Neural crest cell (in vitro differentiated cells): ENCODE results near the gene STAP1. TPM values are rescaled to one million over a fixed set of nuclear protein-coding genes. Genes with fewer than 3 reads are reported as not detected.
A peak's percentile ranks its signal among the peaks of the same experiment; 100 is the strongest.

Experiments used
- DNase-seq: peaks from one replicate; pipeline ENCODE4 v3.0.0; 2021; ENCODE audit warnings: low read depth, mixed read lengths, low spot score
- H3K27ac Mint-ChIP-seq: one replicate; pipeline ENCODE4 v1.8.0; 2021; ENCODE audit warnings: mild to moderate bottlenecking, mixed read lengths; ENCODE audit not compliant: unreplicated experiment
- H3K27me3 Mint-ChIP-seq: 2 replicates; pipeline ENCODE4 v1.8.0; 2021; ENCODE audit warnings: low read depth, mild to moderate bottlenecking, mixed read lengths
- H3K36me3 Mint-ChIP-seq: 2 replicates; pipeline ENCODE4 v1.8.0; 2021; ENCODE audit warnings: low read depth, mild to moderate bottlenecking, mixed read lengths
- H3K4me1 Mint-ChIP-seq: 2 replicates; pipeline ENCODE4 v1.8.0; 2021; ENCODE audit warnings: mixed read lengths
- H3K4me3 Mint-ChIP-seq: one replicate; pipeline ENCODE4 v1.8.0; 2021; ENCODE audit warnings: mild to moderate bottlenecking, mixed read lengths
- H3K9me3 Mint-ChIP-seq: 2 replicates; pipeline ENCODE4 v1.8.0; 2021; ENCODE audit warnings: mixed read lengths
- CTCF ChIP-seq: fragments of 200-600 bp; sonication (generic); conservative IDR thresholded peaks from 2 replicates; pipeline ENCODE4 v1.5.0; 2021; ENCODE audit warnings: antibody characterized with exemption, mild to moderate bottlenecking
- total RNA-seq: library from RNA; stranded (reverse); gene quantifications from 2 replicates; pipeline ENCODE4 v1.2.1, GENCODE V29; 2021

Gene STAP1
- total RNA-seq, 1 donor from 2014 or later, result not detected

GRCh38 chr4:67539830-67540229, 18.7 kb upstream of the STAP1 start:
- DNase-seq, result no peak
- no peak overlapping the region for H3K27ac Mint-ChIP-seq
- TF ChIP-seq CTCF, result no peak
- H3K4me3 Mint-ChIP-seq, result peak overlapping the region; percentile 16
- no peaks in the 10 kb centered on the region for H3K27me3 Mint-ChIP-seq
- peaks cover 17% of the 10 kb centered on the region for H3K36me3 Mint-ChIP-seq
- peaks cover 26% of the 10 kb centered on the region for H3K4me1 Mint-ChIP-seq
- H3K9me3 Mint-ChIP-seq, result no peaks in the 10 kb centered on the region

- no peak for TF ChIP-seq CTCF
- Mint-ChIP-seq H3K4me1 (peaks cover 34% of the 10 kb centered on the region), H3K9me3 (no peaks in the 10 kb centered on the region), H3K27me3 (no peaks in the 10 kb centered on the region), H3K36me3 (peaks cover 12% of the 10 kb centered on the region), H3K27ac (no peak overlapping the region), H3K4me3 (no peak overlapping the region)
- no peak for DNase-seq
Measured at GRCh38 chr4:67542076-67542475, 16.5 kb upstream of the STAP1 start.

GRCh38 chr4:67545199-67546003, 13.1 kb upstream of the STAP1 start, which contains the start of gene CENPC:
Gene CENPC, minus strand, starts transcription at chr4:67545503. Its CDS starts 148 bp downstream, at chr4:67545355.
- Mint-ChIP-seq H3K4me1 (peaks cover 34% of the 10 kb centered on the region), H3K36me3 (no peaks in the 10 kb centered on the region), H3K27ac (peak within 1 kb of the TSS; percentile 98), H3K4me3 (peak within 1 kb of the TSS; percentile 97), H3K9me3 (no peaks in the 10 kb centered on the region), H3K27me3 (no peaks in the 10 kb centered on the region)
- DNase-seq, result peak; percentile 89
- TF ChIP-seq CTCF, result no peak

- no peaks in the 10 kb centered on the region for H3K9me3 Mint-ChIP-seq
- peak overlapping the region; percentile 97 for H3K4me3 Mint-ChIP-seq
- no peak for TF ChIP-seq CTCF
- H3K4me1 Mint-ChIP-seq, result peaks cover 34% of the 10 kb centered on the region
- no peaks in the 10 kb centered on the region for H3K36me3 Mint-ChIP-seq
- H3K27me3 Mint-ChIP-seq, result no peaks in the 10 kb centered on the region
- DNase-seq, result no peak
- no peak overlapping the region for H3K27ac Mint-ChIP-seq
Measured at GRCh38 chr4:67546004-67546356, 12.5 kb upstream of the STAP1 start.

- H3K4me3 Mint-ChIP-seq, result peak overlapping the region; percentile 75
- no peaks in the 10 kb centered on the region for H3K9me3 Mint-ChIP-seq
- H3K4me1 Mint-ChIP-seq, result peaks cover 28% of the 10 kb centered on the region
Measured at GRCh38 chr4:67546971-67547370, 11.6 kb upstream of the STAP1 start.

More at GRCh38 chr4:67546971-67547370, 11.6 kb upstream of the STAP1 start:
- no peak for DNase-seq
- Mint-ChIP-seq H3K36me3 (no peaks in the 10 kb centered on the region), H3K27me3 (no peaks in the 10 kb centered on the region), H3K27ac (no peak overlapping the region)
- TF ChIP-seq CTCF, result no peak
